Adrenal gland (tissue), 19 donors: ENCODE data around the gene TBX15. TPM values are rescaled to one million over a fixed set of nuclear protein-coding genes. Genes with fewer than 3 reads are reported as not detected.
A peak's percentile ranks its signal among the peaks of the same experiment; 100 is the strongest.

Experiments
- DNase-seq, 7 donors: peaks; one replicate each; pipeline ENCODE4 v3.0.0-alpha.2; 2019 to 2020
- H3K27ac ChIP-seq, 5 donors: fragments of 200-600 bp; sonication (generic) in 4 of 5; 1 replicate in 3 of 5; 2 replicates in 2 of 5; pipeline versions ENCODE4 v1.5.1 to v1.8.0; 2016 to 2020; ENCODE audit warnings: mild to moderate bottlenecking in 1 of 5
- H3K27me3 ChIP-seq: fragments of 200-600 bp; 2 replicates; pipeline ENCODE4 v1.8.0; 2021
- H3K36me3 ChIP-seq, 2 donors: fragments of 200-600 bp; replicated peaks in 1 of 2; 1 replicate in 1 of 2; 2 replicates in 1 of 2; pipeline versions ENCODE4 v1.5.1 to v1.8.0; 2018 to 2022
- H3K4me1 ChIP-seq, 2 donors: fragments of 200-600 bp; replicated peaks in 1 of 2; 1 replicate in 1 of 2; 2 replicates in 1 of 2; pipeline versions ENCODE4 v1.5.1 to v1.8.0; 2018 to 2021
- H3K4me3 ChIP-seq, 4 donors: fragments of 200-600 bp; sonication (generic) in 3 of 4; one replicate each; pipeline ENCODE4 v1.5.1; 2016 to 2018
- H3K9me3 ChIP-seq, 3 donors: fragments of 200-600 bp; sonication (generic) in 1 of 3; replicated peaks in 1 of 3; 1 replicate in 2 of 3; 2 replicates in 1 of 3; pipeline versions ENCODE4 v1.5.1 to v1.8.0; 2016 to 2021
- CTCF ChIP-seq, 6 experiments: fragments of 450-650 bp in 4 of 6; fragments of 200-600 bp in 2 of 6; sonication (generic) in 1 of 6; IDR thresholded peaks; 1 replicate in 5 of 6; 2 replicates in 1 of 6; pipeline versions ENCODE4 v1.5.1 to v1.8.0; 2016 to 2021; ENCODE audit warnings: antibody characterized with exemption in 6 of 6, mild to moderate bottlenecking in 2 of 6, moderate library complexity in 1 of 6
- POLR2A ChIP-seq, 2 donors: fragments of 450-650 bp; IDR thresholded peaks; one replicate each; pipeline ENCODE4 v1.6.1; 2017; ENCODE audit warnings: antibody characterized with exemption in 2 of 2, mild to moderate bottlenecking in 2 of 2, moderate library complexity in 1 of 2
- WGBS, 4 donors: extraction: QIAGEN DNeasy Blood & Tissue Kit in 2 of 4; methylation state at CpG; one replicate each; pipeline versions ENCODE4 v1.1.5 to v1.1.7; 2013 to 2017; 5-methylcytosine and 5-hydroxymethylcytosine counted together
- intact Hi-C, 2 donors: fragments of 100-400 bp; cut with DNase I; formaldehyde crosslinking; loops; one replicate each; pipeline versions ENCODE4 v1.14.1 to v1.15.0; 2022 to 2023
- long read RNA-seq, 10 donors: library from polyadenylated mRNA in 3 of 10; unstranded in 2 of 10; stranded (forward) in 1 of 10; transcript quantifications; one replicate each; pipeline ENCODE4 v2.0.0 and lab custom pipeline, GENCODE V29; 2021 to 2026
- polyA plus RNA-seq, 3 donors: library from polyadenylated mRNA; stranded (reverse); fragments of 200-250 nt in 2 of 3; fragments of 350-450 nt in 1 of 3; fragmentation: Illumina TruSeq in 1 of 3; extraction: RNeasy Lipid Tissue Mini Kit (QIAGEN cat#74804) in 1 of 3; gene quantifications; one replicate each; pipeline ENCODE4 v1.2.3, GENCODE V29; 2013 to 2014
- total RNA-seq, 9 donors: library from RNA; depleted of rRNA in 4 of 9; stranded (reverse); fragments of >200 nt in 4 of 9; fragments of 120-200 nt in 1 of 9; fragmentation: NEBNext Ultra II Directional in 1 of 9; extraction: Animal tissue kit (Norgen Biotek cat#: 25700) in 1 of 9; gene quantifications; one replicate each; pipeline versions ENCODE4 v1.1.0 to v1.2.4, GENCODE V29; 2013 to 2023
- donor health status: healthy with polysubstance abuse.
- donor health status: Bipolar disorder and iron deficiency.
- donor health status: DM: yes; HTN: yes; CAD: no.
- donor health status: DM: no; HTN: no; CAD: no.
- donor health status: DM: no; HTN: no; CAD: no.
- donor health status: DM: yes; HTN: yes; CAD: no.

The TBX15 gene
- total RNA-seq = under 1 TPM in 7 of 9 donors, not detected in 2; 0.06 to 0.44 (median 0.14) TPM
- under 1 TPM; 0.11 to 0.48 (median 0.27) TPM for polyA plus RNA-seq
- long read RNA-seq, donor 1 = 0 reads
- long read RNA-seq, donor 2 = 0 reads
- long read RNA-seq, donor 3 = 0 reads
- long read RNA-seq, donor 4 = 0 reads
- long read RNA-seq, donor 5 = 0 reads
- long read RNA-seq, donor 6 = 0 reads
- long read RNA-seq, donor 7 = 0 reads
- long read RNA-seq, donor 8 = 0 reads
- long read RNA-seq, donor 9 = 0 reads
- long read RNA-seq, donor 10 = 0 reads

DNA sequence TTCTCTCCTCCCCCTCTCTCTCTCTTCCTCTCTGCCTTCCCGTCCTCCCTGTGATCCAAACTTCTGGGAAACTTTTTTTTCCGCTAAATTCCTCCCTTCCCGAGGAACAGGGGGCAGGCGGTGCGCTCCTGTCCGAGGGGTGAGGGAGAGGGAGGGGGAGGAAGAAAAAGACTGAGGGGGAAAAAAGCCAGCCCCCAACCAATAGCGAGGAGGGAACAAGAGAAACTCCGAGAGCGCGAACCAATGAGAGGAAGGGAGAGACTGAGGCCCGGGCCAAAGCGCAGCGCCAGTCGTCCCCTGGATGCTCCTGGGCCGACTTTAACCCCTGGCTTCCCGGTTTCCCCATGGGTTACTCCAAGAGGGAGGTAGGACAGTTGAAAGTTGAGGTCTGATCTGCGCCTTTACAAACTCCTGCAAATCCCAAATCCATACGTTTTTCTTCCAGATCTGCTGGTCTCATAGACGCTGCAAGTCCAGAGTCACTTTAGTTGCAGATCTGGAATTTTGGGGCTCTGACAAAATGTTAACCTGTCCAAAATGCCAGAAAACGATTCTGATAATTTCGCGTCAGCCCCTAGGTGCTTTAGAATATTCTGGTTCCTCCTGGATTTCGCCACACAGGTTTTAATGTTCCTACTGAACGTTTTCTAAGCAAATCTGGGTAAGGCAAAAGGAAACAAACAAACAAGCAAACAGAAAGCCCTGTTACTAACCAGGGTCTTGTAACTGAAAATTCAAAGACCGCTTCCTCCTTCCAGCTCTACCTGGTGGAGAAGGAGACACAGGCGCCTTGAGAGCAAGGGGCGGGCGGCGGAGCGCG, at the start of gene TBX15:
TSS of gene TBX15 (minus strand) at position 158 of the 820 bp plus-strand sequence. CDS start 548 bp downstream, outside the sequence.
- 11 to 15% (median 13%) methylated on average over 31 of the region's 31 CpGs for WGBS, 4 donors
- TF ChIP-seq CTCF (IDR thresholded peaks at IDR 0.05) (no peak), POLR2A (IDR thresholded peaks at IDR 0.05) (no peak)
- H3K4me1 ChIP-seq = peaks cover 9 to 22% of the 10 kb centered on the region in 2 donors
- H3K4me3 ChIP-seq = peak within 1 kb of the TSS in 2 of 4 donors; percentile 20 to 49
- no peaks in the 10 kb centered on the region for H3K36me3 ChIP-seq
- H3K27me3 ChIP-seq = peaks cover 99% of the 10 kb centered on the region
- no peak for DNase-seq
- H3K27ac ChIP-seq = no peak within 1 kb of the TSS
- intact Hi-C loops = no loop called here
- H3K9me3 ChIP-seq = no peaks in the 10 kb centered on the region

DNA sequence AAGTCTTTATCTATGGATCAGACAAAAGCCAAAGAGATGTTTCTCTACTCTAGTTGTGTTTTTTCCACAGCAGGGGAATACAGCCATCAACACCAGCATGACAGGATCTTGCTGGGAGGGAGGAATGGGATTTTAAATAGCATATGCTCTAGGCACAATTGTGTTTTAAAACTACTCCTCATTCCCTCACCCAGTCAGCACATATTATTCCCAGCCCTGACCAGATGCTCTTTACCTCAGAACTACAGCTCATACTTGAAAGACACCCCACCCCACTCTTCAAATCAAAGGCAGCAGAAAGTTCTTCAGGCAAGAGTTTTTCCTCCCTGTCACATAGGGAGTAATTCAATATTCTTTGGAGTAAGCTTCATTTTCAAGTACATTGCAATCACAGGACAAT, 46.2 kb upstream of the TBX15 start:
- Histone ChIP-seq H3K4me3 (no peak overlapping the region), H3K4me1 (no peaks in the 10 kb centered on the region), H3K27me3 (no peaks in the 10 kb centered on the region), H3K9me3 (no peaks in the 10 kb centered on the region), H3K36me3 (no peaks in the 10 kb centered on the region), H3K27ac (no peak overlapping the region)
- intact Hi-C loops = no loop called here
- no peak for TF ChIP-seq CTCF (IDR thresholded peaks at IDR 0.05)
- TF ChIP-seq POLR2A (IDR thresholded peaks at IDR 0.05) = no peak
- no peak for DNase-seq

DNA sequence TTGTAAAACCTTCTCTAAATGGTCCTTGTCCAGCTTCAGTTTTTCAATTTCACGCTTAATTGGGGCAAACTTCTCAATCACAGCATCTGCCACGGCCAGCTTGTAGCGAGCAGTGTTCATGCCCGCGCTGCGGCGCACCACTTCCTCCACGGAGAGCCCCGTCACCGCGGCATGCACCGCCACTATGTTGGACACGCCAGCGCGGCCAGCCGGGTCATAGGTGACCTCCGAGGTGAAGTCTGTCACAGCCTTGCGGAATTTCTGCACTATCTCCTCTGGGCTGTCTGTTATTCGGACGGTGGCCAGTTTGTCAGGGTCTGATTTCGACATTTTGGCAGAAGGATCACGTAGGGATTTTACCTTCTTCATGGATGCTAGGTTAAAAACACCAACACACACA, 44.8 kb upstream of the TBX15 start:
- H3K27me3 ChIP-seq = no peaks in the 10 kb centered on the region
- no peak overlapping the region for H3K27ac ChIP-seq
- TF ChIP-seq POLR2A (IDR thresholded peaks at IDR 0.05) (no peak), CTCF (IDR thresholded peaks at IDR 0.05) (no peak)
- H3K4me1 ChIP-seq = no peaks in the 10 kb centered on the region
- intact Hi-C loops = no loop called here
- H3K9me3 ChIP-seq = no peaks in the 10 kb centered on the region
- H3K36me3 ChIP-seq = no peaks in the 10 kb centered on the region
- DNase-seq = no peak
- 96 to 98% (median 98%) methylated on average over 22 of the region's 22 CpGs for WGBS, 4 donors
- H3K4me3 ChIP-seq = no peak overlapping the region

DNA sequence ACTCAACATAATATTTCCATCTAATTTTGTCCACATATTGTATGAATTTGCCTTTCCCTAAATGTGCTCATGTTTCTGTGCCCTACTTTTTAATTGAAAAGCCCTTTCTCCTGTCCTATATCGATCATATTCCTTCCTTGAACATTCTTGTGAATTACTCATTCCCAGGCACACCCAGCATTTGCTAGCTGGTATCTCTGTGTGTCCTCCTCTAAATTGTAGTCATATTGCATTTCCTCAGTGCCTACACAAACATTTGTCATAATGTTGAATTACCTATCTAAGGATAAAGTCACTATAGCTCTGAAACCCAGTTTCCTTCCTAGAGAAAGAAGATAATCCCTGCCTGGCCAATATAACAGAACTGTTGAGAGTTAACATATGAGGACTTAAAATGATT, 39.6 kb upstream of the TBX15 start:
- H3K9me3 ChIP-seq = no peaks in the 10 kb centered on the region
- no peaks in the 10 kb centered on the region for H3K27me3 ChIP-seq
- intact Hi-C loops = no loop called here
- no peak for DNase-seq
- TF ChIP-seq CTCF (IDR thresholded peaks at IDR 0.05) (no peak), POLR2A (IDR thresholded peaks at IDR 0.05) (no peak)
- 96 to 98% (median 97%) methylated on average over 1 of the region's 1 CpG for WGBS, 4 donors
- H3K36me3 ChIP-seq = no peaks in the 10 kb centered on the region
- no peaks in the 10 kb centered on the region for H3K4me1 ChIP-seq
- no peak overlapping the region for H3K27ac ChIP-seq
- H3K4me3 ChIP-seq = no peak overlapping the region
